GM15510 (cell line): ENCODE data around the gene TCEANC2.

Source experiments
- POLR2A ChIP-seq: IDR thresholded peaks from 3 replicates; pipeline ENCODE4 v1.6.1; 2011; ENCODE audit warnings: borderline replicate concordance; ENCODE audit not compliant: insufficient read length; ENCODE audit errors: extremely low read depth

TCEANC2 gene

DNA sequence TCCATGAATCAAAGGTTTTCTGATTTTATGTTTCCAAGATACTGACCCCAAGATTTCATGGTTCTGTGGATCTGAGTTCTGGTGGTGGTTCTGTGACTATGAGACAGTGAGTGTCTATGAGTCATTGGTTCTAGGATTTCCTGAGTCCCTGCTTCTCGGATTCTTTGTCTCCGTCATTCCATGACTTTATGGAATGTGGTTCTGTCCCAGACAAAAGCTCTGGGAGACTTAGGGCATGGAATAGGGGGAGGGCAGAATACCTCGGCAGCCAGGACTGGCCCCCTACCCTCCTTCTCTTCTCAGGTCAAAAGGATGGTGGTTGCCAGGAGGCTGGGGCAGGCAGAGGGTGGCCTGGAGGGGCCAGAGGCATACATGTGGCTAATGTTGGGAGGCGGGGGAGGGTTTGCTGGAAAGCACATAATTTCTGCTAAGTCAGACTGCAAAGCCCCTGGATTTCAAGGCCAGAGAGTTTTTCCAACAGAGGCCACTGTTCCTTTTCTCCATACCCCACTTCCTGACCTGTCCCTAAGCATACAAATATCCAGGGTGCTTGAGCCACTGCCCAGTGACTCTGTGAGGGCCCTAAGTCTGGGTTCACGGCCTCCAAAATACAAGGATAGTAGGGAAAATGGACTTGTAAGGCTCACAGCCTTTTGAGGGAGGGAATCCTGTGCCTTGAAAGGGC is 82.2 kb downstream of the TCEANC2 start:
- no peak for TF ChIP-seq POLR2A

DNA sequence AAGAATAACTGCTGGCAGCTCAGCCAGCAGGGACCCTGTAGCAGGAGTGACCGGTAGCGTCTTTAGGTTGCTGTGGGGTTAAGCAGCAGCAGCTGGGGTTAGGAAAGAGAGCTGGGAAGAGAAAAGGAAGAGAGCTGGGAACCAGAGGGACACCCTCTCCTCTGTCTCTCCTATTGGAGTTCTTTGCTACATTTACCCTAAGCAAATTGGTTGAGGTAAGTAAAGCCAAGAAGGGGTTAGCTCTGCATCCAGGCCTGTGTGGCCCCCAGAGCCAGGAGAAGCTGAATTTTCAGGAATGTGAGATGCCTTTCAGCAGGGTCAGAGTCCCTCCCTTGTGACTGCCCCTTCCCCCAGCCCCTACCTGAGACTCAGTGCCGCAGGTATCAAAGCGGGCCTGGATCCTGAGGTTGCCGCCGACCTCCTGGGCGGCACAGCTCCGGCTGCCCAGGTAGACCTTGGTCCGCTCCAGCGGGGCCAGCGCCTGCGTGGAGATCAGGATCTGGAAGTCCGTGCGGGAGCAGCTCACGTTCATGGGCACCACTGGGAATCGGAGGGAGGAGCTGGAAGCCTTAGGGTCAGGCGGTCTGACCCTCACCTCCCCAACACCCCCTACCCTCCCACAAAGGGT is 83.0 kb downstream of the TCEANC2 start:
- TF ChIP-seq POLR2A: no peak

- no peak for TF ChIP-seq POLR2A
Observed at GRCh38 chr1:54136963-54137533, 83.6 kb downstream of the TCEANC2 start.

- TF ChIP-seq POLR2A: no peak
Observed at GRCh38 chr1:54137534-54138061, 84.2 kb downstream of the TCEANC2 start.

DNA sequence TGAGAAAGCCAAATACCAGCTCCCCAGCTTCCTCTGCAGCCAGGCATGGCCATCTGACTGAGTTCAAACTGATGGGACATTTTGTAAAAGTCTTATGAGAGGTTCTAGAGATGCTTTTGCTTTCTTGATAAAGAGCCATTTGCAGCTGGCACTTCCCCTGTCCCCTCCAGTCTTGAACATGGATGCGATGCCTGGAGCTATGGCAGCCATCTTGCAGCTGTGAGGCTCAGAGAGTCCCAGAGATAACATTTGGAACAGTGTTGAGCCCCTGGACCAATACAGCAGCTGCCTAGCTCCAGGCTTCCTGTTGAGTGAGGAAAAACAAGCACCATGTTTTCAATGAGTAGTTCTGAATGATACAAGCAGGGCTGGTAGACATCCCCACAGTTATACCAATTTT is 85.6 kb downstream of the TCEANC2 start:
- no peak for TF ChIP-seq POLR2A

DNA sequence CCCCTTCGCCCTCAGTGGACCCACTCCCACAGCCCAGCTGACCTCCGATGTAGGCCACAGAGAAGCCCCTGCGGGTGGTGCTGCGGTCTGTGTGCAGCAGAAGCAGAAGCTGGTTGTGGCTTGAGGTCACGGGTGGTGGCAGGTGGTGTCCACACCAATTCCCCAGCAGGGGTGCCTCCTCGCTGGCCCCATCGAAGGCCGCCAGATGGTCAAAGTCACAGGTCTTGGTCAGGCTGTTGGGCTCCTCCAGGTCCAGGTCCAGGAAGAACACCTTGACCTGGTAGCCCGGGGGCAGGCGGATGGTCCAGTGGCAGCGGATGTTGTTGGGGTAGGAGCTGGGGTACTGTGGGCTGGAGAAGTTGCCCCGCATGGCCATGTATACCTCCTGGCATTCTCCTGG is 86.3 kb downstream of the TCEANC2 start:
- TF ChIP-seq POLR2A: no peak

DNA sequence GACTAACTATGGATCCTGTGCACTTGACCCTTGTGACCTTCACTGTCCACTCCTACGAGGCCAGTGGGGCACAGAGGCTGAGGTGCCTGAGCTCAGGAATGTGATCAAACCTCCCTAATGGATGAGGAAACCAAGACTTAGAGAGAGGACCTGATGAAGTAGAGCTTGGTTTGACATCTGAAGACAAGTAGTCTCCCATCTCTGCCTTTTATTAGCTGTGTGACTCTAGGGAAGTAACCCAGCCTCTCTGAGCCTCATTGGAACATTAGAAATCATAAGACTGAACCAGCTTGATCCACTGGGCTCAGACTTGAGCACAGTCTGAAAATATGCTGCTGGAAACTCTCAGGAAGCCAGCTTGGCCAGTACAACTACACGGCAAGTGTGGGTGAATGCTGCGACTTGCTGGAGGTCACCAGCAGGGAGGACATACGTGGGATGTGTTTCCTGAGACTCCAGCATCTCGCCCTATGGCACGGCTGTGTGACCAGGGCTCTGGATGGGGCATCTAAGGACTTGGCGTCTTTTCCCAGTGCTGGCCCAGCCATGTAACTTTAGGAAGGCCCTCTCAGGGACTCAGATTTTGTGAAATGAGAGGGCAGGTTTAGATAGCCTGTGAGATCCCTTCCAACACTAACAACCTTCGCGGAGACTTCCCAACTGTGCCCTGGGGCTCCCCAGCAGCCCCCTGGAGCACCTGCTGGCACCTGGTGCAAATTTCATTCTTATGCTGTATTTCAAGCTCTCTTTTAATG is 88.9 kb downstream of the TCEANC2 start:
- TF ChIP-seq POLR2A: no peak

- no peak for TF ChIP-seq POLR2A
Observed at GRCh38 chr1:54144366-54144765, 91.0 kb downstream of the TCEANC2 start.

- no peak for TF ChIP-seq POLR2A
Observed at GRCh38 chr1:54149734-54150133, 96.3 kb downstream of the TCEANC2 start.

- no peak for TF ChIP-seq POLR2A
Observed at GRCh38 chr1:54151013-54151412, 97.6 kb downstream of the TCEANC2 start.

GRCh38 chr1:54152696-54153095 is 99.3 kb downstream of the TCEANC2 start, which contains the start of gene CDCP2:
CDCP2 (minus strand) TSS chr1:54153000; CDS start chr1:54152922, 78 bp downstream.
- TF ChIP-seq POLR2A: no peak

DNA sequence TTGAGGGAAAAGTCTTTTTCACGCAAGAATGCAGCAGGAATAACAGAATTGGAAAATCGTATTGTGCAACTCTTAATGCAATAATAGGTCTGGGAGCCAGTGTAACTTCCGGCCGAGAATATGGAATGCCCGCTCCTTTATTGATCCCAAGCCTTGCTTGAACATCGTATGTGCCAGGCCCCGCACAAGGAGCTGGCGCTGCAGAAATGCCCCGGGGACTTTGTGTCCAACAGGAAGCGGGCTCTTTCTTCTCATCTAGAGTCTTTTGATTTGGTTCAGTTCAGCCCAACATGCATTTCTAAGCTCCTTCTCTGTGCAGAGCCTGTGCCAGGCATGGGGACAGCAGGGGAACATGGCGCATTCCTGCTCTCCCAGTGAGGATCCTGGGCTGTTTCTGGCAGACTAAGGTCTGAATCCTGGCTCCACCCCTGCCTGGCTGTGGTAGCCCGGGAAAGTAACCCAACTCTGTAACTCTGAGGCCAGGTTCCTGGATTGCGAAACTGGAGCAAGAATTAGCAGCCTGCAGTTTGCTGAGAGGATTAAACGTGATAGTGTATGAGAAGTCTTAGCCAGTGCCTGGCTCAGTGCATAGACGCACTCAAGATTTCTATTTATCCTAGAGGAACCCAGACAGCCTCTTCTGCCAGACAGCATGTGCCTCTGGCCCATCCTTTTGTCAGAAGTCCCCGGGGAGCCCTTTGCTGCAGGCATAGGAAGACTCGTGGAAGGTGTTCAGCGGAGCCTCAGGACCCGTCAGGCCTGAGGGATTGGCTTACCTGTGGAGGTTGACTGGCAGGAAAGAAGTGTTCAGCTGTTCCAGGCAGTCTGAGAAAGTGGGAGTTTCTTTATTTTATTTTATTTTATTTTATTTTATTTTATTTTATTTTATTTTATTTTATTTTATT is 100.4 kb downstream of the TCEANC2 start:
- TF ChIP-seq POLR2A: no peak
